ENCODE results near the gene ST6GALNAC4.
"Not testable (repeated sequence)": the region's sequence is repeated elsewhere in the genome, so short reads cannot be mapped to it uniquely, and the experiment has no call there.

ST6GALNAC4 gene

GRCh38 chr9:127890053-127890452, 26.8 kb downstream of the ST6GALNAC4 start:
- DNase-seq (ENCODE audit: low spot score): no peak

GRCh38 chr9:127887792-127888191, 29.0 kb downstream of the ST6GALNAC4 start:
- DNase-seq (ENCODE audit: low spot score): no peak

DNA sequence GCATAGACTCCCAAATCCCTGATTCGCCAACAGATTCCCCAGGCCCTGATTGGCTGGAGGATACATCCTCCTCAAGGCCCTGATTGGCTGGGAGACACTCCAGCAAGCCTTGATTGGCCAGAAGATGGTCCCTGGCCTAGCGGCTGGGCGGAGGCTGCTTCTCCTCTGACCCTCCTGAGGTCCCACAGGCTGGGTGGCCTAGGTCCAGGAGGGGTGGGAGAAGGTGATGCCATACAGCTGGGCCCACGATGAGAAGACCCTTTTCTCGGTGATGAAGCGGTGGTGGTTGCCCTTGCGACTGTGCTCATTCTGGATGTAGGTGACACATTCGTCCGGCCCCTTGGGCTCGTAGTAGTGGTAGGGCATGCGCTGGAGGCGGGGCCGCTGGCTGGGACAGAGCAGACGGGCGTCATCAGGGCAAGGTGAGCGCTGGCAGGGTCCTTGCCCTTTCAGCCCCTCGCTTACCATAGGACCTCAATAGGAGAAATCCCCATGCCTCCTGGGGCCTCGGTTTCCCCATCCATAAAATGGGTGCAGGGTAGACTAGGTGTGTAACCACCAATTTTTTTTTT, 30.4 kb downstream of the ST6GALNAC4 start:
- no peak for DNase-seq (ENCODE audit: low spot score)

- DNase-seq (ENCODE audit: low spot score): no peak
Observed at GRCh38 chr9:127885508-127886281, 31.1 kb downstream of the ST6GALNAC4 start.

DNA sequence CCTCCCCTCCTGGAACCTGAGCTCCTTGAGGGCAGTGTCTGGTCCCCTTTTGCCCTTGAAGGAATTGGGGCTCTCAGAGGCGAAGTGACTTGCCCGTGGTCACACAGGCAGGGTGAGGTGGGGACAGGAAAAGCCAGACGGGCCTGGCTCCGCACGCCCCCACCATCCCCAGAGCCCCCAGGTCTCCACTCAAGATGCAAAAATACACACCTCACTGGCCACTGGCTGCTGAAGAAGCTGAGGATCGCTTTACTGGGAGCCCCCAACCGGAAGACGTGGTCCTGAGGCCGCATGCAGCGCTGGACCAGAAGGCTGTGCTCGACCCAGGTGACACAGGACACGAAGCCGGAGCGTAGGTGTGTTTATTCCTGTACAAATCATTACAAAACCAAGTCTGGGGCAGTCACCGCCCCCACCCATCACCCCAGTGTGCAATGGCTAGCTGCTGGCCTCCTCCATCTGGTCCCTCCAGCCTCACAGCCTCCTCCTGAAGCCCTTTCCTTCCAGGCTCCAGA, 31.8 kb downstream of the ST6GALNAC4 start:
- DNase-seq (ENCODE audit: low spot score): no peak

GRCh38 chr9:127884427-127884911, 32.4 kb downstream of the ST6GALNAC4 start:
- no peak for DNase-seq (ENCODE audit: low spot score)

DNA sequence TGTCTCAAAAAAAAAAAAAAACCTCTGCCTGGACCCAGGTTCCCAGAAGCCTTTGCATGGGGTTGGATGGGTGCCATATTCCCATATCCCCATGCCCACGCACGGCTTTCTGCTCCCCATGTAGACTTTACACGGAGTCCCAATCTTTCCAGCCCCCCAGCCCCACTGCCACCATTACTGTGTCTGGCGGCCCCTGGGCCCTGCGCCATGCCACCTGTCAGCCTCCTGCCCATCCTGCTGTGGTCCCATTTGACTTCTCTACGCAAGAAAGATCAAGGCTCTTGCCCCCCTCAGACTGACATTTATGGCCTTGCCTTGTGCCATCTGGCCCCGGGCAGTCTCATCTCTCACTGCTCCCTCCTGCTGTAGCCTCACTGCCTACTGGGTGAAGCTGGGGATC, 32.9 kb downstream of the ST6GALNAC4 start:
- no peak for DNase-seq (ENCODE audit: low spot score)

- not testable (repeated sequence) for DNase-seq (ENCODE audit: low spot score)
Observed at GRCh38 chr9:127881715-127882114, 35.1 kb downstream of the ST6GALNAC4 start.

DNA sequence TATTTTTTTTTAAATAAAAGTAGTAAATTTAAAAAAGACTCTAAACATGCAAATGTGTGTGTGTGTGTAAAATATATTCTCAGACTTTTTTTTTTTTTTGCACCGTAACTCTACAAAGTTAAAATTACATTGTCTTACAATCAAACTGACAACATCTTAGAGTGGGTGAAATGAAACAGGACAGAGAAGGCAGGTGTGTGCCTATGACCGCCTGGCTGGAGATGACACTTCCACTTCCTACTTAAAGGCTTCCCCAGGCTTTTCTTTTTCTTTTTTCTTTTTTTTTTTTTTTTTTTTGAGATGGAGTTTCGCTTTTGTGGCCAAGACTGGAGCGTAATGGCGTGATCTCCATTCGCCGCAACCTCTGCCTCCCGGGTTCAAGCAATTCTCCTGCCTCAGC, 36.7 kb downstream of the ST6GALNAC4 start:
- DNase-seq (ENCODE audit: low spot score): no peak

- DNase-seq (ENCODE audit: low spot score): no peak
Observed at GRCh38 chr9:127878652-127879390, 38.0 kb downstream of the ST6GALNAC4 start.

DNA sequence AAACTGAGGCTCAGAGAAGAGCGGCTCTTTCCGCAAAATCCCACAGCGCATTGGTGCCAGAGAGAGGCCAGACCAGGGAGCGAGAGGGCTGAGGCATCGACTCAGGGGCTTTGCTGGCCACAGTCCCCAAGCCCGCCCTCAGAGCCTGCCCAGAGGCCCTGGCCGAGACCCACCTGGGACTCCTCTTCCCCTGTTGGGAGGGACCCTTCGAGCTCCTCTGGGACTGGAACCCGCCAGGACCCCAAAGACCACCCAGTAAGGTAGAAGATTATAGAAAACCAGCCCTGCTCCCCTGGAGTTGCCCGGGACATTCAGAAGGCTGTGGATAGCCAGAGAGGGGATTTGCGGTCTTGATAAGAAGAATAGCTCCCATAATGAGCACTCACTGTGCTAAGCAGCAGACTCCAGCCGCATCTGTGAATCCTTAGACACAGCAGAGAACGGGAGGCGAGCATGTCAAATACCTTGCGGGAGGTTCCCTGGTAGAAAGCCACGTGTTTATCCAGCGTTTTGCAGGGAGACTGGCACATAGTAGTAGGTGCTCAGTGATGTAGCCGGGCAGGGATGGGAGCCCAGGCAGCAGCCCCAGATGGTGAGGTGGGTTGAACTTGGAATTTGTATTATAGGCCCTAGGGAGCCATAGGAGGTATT, 38.7 kb downstream of the ST6GALNAC4 start:
- peak; percentile 51 for DNase-seq (ENCODE audit: low spot score)

DNA sequence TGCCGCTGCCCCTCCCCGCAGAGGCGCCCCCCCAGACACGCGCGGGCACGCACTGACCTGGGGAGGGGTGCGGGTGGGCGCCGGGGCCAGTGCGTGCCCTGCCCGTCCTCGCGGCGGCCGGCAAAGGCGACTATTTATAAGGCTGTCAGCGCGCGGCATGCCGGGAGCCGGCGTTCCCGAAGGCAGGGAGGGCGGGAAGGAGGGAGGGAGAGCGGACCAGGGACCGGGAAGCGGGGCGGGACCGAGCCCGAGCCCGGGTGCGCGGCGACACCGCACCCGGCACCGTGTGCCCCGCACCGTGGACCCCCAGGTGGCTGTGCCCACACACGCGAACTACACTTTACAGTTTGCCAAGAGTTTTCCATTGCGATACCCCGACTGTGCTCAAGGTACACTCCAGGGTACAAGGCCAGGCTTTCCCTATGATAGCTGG, 39.3 kb downstream of the ST6GALNAC4 start, which contains the start of gene AK1:
Gene AK1, minus strand, starts transcription at position 110 of the 433 bp plus-strand sequence. CDS start 3,058 bp downstream, outside the sequence.
- DNase-seq (ENCODE audit: low spot score): peak; percentile 64

DNA sequence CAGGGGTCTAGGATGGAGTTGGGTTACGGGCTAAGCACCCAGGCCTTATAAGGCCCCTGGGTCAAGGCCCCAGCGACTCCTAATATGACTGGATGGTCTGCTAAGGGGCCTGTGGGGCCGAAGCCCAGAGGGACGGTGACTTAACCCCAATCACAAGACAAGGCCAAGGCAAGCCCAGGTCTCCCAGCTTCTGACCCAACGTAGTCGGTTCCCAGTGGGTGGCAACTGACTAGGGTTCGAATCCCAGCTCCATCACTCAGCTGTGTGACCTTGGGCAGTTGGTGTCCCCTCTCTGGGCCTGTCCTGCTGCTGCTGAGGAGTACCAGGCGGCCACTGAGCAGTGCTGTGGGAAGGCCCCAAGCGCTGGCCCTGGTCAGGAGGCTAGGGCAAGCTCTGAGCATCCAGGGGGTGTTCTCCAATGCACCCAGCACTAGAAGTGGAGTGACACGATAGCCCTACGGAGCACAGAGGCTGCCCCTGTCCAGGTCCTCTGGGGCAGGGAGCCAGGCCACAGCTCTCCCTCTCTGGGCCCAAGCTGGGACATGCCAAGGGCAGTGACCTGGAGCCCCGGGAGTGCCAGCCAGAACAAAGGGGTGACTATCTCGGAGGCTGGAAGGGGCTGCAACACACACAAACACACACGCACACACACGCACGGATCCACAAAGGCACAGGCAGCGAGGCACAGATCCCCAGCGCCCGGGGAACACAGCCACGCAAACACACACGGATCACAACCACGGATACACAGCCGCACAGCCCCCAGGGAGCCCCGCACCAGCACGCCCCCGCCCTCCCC, 39.9 kb downstream of the ST6GALNAC4 start:
- DNase-seq (ENCODE audit: low spot score): no peak

DNA sequence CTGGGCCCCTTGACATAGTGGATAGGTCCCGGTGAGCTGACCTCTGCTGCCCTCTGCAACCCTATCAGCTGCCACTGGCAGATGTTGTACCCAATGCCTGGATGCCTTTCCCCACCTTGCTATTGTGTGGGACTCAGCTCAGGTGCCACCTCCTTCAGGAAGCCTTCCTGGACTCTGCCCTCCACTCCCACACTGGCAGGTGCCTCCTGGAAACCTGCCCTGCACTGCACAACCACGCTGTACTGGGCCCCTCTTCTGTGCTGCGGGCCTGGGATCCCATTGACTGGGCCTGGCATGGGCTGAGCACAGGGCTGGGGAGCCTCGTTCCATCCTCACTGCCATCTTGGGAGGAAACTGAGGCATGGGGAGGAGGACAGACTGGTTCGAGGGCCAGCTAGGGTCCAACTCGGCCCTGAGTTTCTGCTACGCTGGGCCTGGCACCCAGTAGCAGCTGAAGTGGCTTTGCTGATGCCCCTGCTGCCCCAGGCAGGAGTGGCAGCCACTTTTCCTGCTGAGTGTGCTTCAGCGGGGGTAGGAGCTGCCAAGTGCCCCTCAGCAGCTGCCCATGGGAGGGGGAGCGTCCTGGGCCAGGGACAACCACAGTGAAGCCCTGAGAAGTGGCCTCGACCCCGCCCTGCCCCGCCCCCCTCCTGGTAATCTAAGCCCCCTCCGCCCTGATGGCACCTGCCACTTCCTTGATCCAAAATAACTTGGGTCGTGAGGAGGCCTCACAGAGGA, 40.6 kb downstream of the ST6GALNAC4 start:
- no peak for DNase-seq (ENCODE audit: low spot score)

- no peak for DNase-seq (ENCODE audit: low spot score)
Observed at GRCh38 chr9:127875306-127875966, 41.4 kb downstream of the ST6GALNAC4 start.

- no peak for DNase-seq (ENCODE audit: low spot score)
Observed at GRCh38 chr9:127874301-127875221, 42.3 kb downstream of the ST6GALNAC4 start.

DNA sequence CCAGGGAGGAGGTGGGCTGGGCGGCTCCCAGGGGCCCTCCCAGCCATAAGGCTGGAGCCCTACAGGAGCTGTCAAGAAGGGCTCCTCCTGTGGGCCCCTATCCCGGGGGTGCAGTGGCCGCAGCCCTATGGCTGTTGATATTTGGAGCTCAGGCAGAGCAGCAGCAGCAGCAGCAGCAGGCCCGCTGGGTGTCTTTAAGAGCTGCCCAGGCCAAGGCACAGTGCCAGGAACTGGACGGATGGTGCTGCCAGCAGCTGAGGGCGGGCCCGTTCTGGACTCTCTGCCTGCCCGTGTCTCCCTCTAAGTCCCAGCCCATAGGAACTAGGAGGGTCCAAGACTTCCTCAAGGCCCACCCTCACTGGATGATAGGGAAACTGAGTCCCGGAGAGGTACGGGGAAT, 43.0 kb downstream of the ST6GALNAC4 start:
- no peak for DNase-seq (ENCODE audit: low spot score)

DNA sequence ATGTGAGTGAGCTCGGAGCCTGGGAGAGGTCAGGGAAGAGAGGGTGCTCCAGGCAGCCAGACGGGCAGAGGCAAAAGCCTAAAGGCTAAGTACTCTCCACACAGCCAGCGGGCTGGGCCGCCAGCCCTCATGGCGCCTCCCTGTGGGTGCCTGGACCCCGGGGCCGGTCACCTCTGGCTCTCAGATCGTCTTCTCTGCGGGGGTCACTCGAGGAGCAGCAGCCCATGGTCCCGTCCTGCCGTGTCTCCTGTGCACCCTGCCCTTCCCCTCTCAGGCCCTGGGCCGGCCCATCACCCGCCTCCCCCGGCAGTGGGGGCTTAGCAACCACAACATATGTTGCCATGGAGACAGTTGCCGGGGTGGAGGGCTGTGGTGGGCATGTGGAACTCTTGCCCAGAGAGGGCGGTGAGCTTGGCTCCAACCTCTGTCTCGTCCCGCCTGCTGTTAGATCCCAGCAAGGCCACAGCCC, 43.6 kb downstream of the ST6GALNAC4 start:
- DNase-seq (ENCODE audit: low spot score): peak; percentile 45
